ENCODE measurements around the gene LAIR2. TPM values are rescaled to one million over a fixed set of nuclear protein-coding genes. Genes with fewer than 3 reads are reported as not detected.

Gene LAIR2
- total and polyA plus RNA-seq, 4 donors, result 0.19 to 0.24 TPM; not detected in 2

- no peaks in the 10 kb centered on the region for H3K36me3 ChIP-seq (ENCODE audit: control insufficient read depth in 4 of 4, insufficient read depth in 3 of 4, low read depth in 1 of 4, low read length in 3 of 4)
- no peak overlapping the region for H3K4me3 ChIP-seq (ENCODE audit: low read depth in 1 of 3, low read length in 3 of 3)
- H3K9ac ChIP-seq (ENCODE audit: low read depth in 1 of 2, low read length in 2 of 2), result no peak overlapping the region
- TF ChIP-seq TAF1 (conservative IDR thresholded peaks at IDR 0.05) (no peak), HNF4G (IDR thresholded peaks at IDR 0.05) (no peak), JUND (IDR thresholded peaks at IDR 0.05) (no peak), REST (IDR thresholded peaks at IDR 0.05) (no peak), FOXA1 (IDR thresholded peaks at IDR 0.05) (no peak), SP1 (IDR thresholded peaks at IDR 0.05) (no peak), YY1 (IDR thresholded peaks at IDR 0.05) (no peak), RXRA (IDR thresholded peaks at IDR 0.05) (no peak), NR2F2 (IDR thresholded peaks at IDR 0.05) (no peak), EGR1 (IDR thresholded peaks at IDR 0.05; ENCODE audit: low read depth in 2 of 2) (no peak), HNF4A (conservative IDR thresholded peaks at IDR 0.05) (no peak)
- TF ChIP-seq, protein P1, sequence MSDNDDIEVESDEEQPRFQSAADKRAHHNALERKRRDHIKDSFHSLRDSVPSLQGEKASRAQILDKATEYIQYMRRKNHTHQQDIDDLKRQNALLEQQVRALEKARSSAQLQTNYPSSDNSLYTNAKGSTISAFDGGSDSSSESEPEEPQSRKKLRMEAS (IDR thresholded peaks at IDR 0.05), result no peak
- TF ChIP-seq, protein P2, sequence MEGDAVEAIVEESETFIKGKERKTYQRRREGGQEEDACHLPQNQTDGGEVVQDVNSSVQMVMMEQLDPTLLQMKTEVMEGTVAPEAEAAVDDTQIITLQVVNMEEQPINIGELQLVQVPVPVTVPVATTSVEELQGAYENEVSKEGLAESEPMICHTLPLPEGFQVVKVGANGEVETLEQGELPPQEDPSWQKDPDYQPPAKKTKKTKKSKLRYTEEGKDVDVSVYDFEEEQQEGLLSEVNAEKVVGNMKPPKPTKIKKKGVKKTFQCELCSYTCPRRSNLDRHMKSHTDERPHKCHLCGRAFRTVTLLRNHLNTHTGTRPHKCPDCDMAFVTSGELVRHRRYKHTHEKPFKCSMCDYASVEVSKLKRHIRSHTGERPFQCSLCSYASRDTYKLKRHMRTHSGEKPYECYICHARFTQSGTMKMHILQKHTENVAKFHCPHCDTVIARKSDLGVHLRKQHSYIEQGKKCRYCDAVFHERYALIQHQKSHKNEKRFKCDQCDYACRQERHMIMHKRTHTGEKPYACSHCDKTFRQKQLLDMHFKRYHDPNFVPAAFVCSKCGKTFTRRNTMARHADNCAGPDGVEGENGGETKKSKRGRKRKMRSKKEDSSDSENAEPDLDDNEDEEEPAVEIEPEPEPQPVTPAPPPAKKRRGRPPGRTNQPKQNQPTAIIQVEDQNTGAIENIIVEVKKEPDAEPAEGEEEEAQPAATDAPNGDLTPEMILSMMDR (IDR thresholded peaks at IDR 0.05; ENCODE audit: low read depth, low read length, missing input control), result no peak
- TF ChIP-seq, protein P3, sequence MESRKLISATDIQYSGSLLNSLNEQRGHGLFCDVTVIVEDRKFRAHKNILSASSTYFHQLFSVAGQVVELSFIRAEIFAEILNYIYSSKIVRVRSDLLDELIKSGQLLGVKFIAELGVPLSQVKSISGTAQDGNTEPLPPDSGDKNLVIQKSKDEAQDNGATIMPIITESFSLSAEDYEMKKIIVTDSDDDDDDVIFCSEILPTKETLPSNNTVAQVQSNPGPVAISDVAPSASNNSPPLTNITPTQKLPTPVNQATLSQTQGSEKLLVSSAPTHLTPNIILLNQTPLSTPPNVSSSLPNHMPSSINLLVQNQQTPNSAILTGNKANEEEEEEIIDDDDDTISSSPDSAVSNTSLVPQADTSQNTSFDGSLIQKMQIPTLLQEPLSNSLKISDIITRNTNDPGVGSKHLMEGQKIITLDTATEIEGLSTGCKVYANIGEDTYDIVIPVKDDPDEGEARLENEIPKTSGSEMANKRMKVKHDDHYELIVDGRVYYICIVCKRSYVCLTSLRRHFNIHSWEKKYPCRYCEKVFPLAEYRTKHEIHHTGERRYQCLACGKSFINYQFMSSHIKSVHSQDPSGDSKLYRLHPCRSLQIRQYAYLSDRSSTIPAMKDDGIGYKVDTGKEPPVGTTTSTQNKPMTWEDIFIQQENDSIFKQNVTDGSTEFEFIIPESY (IDR thresholded peaks at IDR 0.05), result no peak
- TF ChIP-seq, protein P4, sequence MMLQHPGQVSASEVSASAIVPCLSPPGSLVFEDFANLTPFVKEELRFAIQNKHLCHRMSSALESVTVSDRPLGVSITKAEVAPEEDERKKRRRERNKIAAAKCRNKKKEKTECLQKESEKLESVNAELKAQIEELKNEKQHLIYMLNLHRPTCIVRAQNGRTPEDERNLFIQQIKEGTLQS (IDR thresholded peaks at IDR 0.05), result no peak
- no peak overlapping the region for H3K27ac ChIP-seq (ENCODE audit: low read depth in 1 of 2, low read length in 2 of 2)
- no peaks in the 10 kb centered on the region for H3K9me3 ChIP-seq (ENCODE audit: control insufficient read depth in 4 of 4, low read length in 3 of 4)
- peaks cover 0 to 3% (median 0%) of the 10 kb centered on the region in 4 donors for H3K27me3 ChIP-seq (ENCODE audit: control insufficient read depth in 4 of 4, insufficient read depth in 4 of 4, low read length in 3 of 4)
- 60% methylated on average over 2 of the region's 2 CpGs for WGBS
- DNase-seq (ENCODE audit: low spot score), result no peak
- no peaks in the 10 kb centered on the region for H3K4me1 ChIP-seq (ENCODE audit: control insufficient read depth in 4 of 4, insufficient read depth in 4 of 4, low read length in 3 of 4)
Measured at GRCh38 chr19:54480051-54480450, 22.6 kb upstream of the LAIR2 start.

DNA sequence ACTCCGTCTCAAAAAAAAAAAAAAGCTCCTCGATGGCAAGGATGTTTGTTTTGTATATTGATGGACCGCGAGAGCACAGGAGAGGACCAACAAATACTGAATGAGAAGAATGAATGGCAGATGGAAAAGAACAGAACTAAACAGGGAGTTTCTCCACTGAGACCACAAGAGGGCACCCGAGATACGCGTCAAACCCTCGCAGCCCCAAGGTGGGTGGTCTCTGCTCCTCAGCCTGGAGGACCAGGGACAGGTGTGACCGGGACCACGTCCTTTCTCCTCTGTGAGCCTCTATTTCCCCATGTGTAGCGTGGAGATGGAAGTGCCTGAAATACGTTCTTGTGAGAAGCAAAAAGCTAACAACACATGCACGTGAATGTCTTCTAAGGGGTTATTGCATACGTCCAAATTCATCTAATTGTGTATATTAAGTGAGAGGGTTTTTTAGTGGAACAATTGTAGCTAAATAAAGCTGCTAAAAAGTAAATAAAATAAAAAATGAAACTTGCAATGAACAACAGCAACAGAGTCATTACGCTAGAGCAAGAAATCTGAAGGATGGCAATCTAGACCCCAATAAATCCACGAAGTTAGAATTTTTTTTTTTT, 21.2 kb upstream of the LAIR2 start:
- Histone ChIP-seq H3K27me3 (ENCODE audit: control insufficient read depth in 4 of 4, insufficient read depth in 4 of 4, low read length in 3 of 4) (peaks cover 0 to 3% (median 0%) of the 10 kb centered on the region in 4 donors), H3K4me1 (ENCODE audit: control insufficient read depth in 4 of 4, insufficient read depth in 4 of 4, low read length in 3 of 4) (no peaks in the 10 kb centered on the region), H3K9ac (ENCODE audit: low read depth in 1 of 2, low read length in 2 of 2) (no peak overlapping the region), H3K27ac (ENCODE audit: low read depth in 1 of 2, low read length in 2 of 2) (no peak overlapping the region), H3K9me3 (ENCODE audit: control insufficient read depth in 4 of 4, low read length in 3 of 4) (no peaks in the 10 kb centered on the region), H3K4me3 (ENCODE audit: low read depth in 1 of 3, low read length in 3 of 3) (no peak overlapping the region), H3K36me3 (ENCODE audit: control insufficient read depth in 4 of 4, insufficient read depth in 3 of 4, low read depth in 1 of 4, low read length in 3 of 4) (no peaks in the 10 kb centered on the region)
- TF ChIP-seq, protein P4 (IDR thresholded peaks at IDR 0.05), result no peak
- peak; percentile 56 to 78 for TF ChIP-seq RAD21 (IDR thresholded peaks at IDR 0.05)
- no peak for TF ChIP-seq EGR1 (IDR thresholded peaks at IDR 0.05; ENCODE audit: low read depth in 2 of 2)
- TF ChIP-seq, protein P2 (IDR thresholded peaks at IDR 0.05; ENCODE audit: low read depth, low read length, missing input control), result peak; percentile 49
- TF ChIP-seq, protein P1 (IDR thresholded peaks at IDR 0.05), result no peak
- TF ChIP-seq SP1 (IDR thresholded peaks at IDR 0.05), result no peak
- no peak for TF ChIP-seq HNF4G (IDR thresholded peaks at IDR 0.05)
- TF ChIP-seq REST (IDR thresholded peaks at IDR 0.05), result no peak
- DNase-seq (ENCODE audit: low spot score), result no peak
- WGBS, result 11% methylated on average over 16 of the region's 16 CpGs

Measured in liver (tissue), 9 donors.